NCI-H748 (cell line): ENCODE data around the gene PIR.
A peak's percentile ranks its signal among the peaks of the same experiment; 100 is the strongest.

Experiments used
- DNase-seq: peaks from one replicate; lab custom pipeline; 2025; ENCODE audit not compliant: unreplicated experiment; lab: John Stamatoyannopoulos, UW

Gene PIR

DNA sequence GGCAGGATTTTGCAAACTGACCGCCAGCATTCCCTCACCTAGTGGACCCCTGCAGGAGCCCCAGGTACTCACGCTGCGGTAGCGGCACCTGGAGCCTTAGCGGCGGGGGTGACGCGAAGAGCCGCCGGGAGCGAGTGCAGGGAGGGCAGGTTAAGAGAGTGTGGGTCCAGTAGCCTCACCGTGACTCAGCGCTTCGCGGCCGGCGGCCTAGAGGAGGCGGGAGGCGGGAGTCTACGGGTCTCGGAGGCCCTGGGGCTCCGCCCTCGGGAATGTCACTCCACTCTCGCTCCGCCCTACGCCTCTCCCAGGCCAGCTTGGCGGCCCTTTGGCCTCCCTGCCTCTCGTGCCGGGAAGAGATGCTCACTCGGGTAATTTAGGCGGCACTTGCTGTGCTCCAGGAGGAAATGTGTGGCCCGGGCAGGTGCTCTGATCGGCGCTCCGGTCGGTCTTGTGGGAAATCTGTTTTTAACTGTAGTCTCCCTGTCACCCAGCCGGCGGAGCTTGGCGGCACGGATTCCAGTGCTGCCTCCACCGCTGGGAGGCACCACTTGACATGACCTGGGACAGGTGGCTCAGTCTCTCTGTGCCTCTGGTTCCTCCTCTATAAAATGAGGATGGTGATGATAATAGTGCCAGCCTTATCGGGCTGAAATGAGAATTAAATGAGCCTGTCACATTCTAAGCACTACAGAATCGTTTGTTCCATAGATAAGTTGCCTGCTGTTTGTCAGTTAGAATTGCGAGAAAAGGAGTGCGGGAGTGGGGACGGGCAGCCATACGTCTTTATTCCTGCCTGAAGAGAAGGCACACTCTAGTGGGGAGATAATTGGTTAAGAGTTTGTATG, at the start of gene PIR:
PIR (minus strand) TSS at position 216 of the 845 bp plus-strand sequence. CDS start 2,076 bp downstream, outside the sequence.
- DNase-seq, result peak; percentile 94

DNA sequence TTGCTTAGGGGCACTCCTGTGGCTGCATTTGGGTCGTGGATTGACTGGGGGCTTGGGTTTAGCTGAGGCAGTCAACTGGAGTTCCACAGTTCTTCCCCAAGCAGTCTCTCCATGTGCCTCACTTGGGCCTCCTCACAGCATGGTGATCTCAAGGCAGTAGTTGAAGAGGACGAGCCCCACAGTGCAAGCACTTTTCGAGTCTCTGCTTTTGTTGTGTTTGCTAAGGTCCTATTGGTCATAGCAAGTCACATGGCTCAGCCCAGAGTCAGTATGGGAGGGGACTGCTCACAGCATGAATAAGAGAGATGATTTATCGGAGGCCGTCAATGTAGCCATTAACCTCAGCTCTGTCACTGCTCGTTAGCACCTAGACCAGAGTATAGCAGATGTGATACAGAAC, 37.2 kb upstream of the PIR start:
- no peak for DNase-seq

DNA sequence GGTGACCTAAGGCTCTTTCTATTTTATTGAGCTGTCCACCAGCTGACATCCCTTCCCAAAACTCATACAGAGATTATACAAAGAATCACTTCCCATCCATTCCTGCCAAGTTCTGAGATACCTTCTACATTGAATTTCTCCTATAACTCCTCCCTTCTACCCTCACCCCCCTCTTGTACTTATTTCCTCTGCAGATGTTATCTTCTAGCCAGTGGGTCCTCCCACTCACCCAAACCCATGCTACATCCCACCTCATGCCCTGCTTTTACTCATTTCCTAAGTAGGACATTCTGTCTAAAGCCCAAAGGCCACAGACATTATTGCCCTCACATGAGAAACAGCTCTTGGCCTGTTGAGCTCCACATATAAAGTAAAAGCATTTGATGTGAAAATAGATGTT, 36.0 kb upstream of the PIR start:
- no peak for DNase-seq

DNA sequence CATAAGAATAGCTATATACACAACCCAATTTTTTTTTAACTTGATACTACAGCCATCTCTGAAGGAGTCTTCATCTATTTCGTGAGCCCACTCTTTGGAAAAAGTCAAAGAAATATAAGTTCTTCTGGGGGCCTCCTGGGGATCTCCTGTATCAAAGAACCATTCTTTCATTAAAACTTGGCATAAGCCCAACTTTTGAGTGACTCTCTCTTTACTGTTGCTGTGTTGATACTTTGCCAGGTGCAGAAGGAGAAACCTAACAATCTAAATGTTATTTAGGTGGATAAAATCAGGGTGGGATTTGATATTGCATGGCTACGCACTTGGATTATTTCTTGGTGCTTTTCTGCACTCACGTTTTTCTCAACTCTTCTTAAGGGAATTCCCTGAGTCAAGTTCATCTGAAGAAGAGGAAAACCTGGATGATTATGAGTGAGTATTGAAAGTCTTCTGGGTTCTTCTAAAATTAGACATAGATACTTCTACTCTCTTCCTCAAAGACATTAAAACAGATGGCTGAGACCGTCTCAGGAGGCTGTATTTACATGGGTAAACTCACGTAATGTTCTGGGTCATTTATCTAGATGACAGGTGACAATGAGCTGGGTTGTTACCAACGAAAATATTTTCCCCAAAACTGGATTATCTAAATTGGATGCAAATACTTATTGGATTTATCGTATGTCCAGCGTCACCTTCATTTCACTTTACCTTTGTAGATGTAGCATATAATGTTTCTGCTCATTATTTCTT, 32.7 kb upstream of the PIR start:
- peak; percentile 86 for DNase-seq

DNA sequence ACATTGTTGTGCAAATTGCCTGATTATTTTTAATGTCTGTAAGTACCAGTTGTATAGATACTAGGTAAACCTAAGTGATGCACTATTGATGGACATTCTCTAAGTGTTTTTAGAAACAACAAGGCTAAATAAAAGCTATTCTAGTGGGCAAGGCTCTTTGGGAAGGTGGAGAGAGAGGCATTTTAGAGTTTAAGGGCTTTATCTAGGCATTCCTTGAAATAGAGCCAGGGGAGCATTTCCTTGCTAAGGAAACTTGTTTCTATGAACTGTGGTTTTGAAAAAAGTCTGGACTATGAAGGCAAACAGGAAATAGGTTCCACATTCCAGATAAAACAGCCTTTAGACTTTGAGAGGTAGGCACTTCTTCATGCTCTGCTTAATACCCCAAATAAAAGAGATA, 31.3 kb upstream of the PIR start:
- peak; percentile 28 for DNase-seq

DNA sequence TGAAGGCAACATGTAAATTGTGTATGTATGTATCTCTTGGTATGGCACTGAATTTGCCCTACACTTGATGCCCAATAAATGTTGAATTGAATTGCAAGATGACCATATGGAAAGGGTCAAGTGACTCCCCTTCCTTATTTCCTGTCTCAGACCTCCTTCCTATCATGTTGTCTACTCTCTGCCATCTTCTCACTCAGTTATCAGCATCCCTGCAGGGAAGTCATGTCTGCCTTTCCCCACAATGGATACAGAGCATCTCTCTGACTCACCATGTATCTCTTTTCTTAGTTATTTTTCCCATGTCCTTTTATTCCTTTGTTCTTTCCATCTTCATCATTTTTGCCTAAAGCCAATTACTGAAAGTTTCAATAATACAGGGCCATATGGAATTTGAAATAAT, 30.0 kb upstream of the PIR start:
- no peak for DNase-seq

DNA sequence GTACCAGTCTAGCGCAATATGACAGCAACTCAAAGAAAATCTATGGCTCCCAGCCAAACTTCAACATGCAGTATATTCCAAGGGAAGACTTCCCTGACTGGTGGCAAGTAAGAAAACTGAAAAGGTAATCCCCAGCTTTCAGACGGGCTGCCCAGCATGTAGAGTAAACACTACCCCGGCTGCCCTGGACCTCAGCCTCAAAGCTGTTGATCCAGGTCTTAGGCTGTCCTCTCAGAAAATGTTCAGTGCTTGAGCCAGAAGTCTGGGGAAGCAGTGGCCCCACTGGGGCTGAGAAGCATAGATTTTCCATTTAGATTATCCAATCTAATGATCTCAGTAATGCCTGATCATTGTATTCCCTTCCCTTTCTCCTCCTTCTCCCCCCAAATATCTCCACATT, 29.3 kb upstream of the PIR start:
- no peak for DNase-seq

DNA sequence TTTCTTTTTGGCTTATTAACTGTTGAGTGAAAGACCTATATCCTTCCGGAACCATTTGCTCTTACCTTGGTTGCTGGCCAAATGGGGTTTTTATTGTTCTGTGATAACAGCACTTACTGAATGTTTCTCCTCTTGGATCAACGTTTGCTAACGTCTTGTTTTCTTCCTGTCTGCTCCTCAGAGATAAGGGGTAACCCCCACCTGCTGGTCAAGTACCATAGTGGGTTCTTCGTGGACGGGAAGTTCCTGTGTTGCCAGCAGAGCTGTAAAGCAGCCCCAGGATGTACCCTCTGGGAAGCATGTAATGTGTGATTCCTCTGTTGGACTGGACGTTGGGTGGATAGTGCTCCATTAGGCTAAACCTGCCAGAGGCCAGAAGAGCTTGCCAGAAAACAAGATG, 22.8 kb upstream of the PIR start:
- DNase-seq, result no peak

DNA sequence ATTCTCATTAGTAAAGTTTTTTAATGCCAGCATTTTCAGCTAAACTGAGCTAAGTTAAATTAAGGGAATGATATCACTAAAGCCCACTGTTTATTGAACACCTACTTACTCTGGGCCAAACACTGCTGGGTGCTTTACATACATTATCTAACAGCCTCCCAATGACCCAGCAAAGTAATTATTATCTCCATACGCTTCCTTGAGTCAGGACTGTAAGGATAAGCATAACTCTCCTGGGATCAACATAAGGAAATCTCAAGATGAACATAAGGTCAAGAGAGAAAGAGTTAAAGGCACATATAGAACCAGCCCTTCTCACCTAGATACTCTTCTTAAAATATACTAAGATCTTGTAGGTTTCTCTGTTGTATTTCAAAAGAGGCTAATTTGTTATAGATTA, 21.1 kb upstream of the PIR start:
- DNase-seq, result no peak

DNA sequence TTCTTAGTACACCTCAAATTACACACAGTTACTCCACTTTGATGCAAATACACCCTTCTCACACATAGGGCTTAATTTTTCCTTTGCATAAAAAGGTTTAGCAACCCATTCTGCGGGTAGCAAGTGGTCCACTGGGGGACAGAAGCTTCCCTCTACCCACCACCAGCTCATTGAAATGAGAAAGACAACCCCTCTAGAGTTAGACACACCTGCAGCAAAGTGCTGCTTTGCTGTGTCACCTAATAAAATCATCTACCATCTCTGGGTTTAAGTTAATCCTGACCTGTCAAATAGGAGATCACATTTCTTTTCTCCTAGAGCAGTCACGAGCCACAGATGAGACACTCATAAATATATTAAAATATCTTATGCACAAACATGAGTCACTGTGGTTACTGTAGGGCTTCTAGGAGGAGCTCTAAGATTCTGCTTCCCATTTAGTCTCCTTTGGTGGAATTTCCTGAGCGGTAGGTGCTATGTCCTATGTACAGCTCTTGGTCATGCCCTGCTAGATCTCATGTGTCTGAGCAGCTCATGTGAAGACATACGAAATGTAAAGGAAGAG, 19.4 kb upstream of the PIR start:
- DNase-seq, result no peak

DNA sequence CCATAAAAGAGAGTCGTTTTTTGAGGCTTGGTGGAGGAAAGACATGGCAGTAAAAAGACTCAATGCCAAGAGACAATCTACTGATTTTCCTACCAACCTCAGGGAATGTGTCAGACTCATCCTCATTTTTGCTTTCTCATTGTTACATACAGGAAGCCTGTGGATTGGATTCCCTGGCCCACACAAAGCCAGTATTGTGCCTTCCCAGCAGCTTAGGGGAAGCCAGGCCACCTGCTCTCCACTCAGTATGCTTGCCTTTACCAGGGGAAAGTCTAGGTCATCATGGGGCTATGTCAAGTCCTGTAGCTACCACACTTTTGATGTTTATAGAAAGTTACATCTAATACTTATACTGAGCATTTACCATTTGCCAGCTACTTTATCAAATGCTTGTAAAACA, 18.4 kb upstream of the PIR start:
- DNase-seq, result peak; percentile 5

DNA sequence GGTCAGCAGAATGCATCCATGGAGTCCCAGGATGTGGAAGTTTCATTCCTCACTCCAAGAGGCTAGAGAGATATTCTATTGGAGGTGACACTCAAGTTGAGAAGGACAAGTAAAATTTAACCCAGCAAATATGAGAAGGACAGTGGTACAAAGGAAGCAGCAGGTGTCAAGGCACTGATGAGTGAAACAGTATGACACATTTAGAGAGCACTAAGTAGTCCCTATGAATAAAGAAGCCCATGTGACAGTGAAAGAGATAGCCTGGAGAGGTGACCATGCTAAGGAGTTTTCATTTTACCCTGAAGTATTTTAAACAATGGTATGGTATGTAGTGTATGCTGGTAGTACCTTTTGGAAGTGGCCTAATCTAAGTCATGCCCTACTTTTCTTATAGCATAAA, 16.7 kb upstream of the PIR start:
- no peak for DNase-seq

DNA sequence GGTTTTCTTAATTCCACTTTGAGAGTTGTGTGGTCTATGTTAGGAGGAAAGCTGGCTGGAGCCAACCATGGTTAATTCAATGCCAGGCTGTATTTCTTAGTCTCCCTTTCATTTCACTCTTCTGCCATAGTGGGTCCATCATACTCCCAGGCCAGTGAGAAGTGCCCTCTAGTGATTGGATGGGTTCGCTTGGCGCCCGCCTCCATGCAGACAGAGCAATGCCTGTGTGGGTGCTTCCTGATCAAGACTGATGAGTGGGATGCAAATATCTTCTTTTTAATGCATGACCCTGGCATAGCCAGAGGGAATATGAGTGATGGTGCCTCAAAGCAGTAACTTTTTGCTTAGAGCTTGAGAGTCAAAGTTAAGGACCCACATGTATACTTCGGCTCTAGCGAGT, 13.9 kb upstream of the PIR start:
- DNase-seq, result no peak

DNA sequence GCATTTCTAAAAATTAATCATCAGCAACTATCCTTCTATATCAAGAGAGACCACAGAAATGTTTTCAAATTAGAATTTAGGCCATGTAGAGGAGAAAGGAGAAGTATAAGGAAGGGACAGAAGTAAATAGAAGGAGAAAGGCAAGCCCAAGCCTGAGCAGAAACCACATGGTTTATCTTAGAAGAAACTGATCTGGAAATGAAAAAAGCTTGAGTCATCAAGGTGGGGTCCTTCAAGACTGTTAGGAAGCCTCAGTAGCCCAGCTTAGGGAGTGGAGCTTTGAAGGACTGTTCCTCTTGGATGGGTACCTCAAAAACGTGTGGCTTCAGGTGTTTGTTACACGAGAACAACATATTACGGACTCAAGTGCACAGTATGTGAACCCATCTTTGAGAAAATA, 12.0 kb upstream of the PIR start:
- DNase-seq, result no peak

DNA sequence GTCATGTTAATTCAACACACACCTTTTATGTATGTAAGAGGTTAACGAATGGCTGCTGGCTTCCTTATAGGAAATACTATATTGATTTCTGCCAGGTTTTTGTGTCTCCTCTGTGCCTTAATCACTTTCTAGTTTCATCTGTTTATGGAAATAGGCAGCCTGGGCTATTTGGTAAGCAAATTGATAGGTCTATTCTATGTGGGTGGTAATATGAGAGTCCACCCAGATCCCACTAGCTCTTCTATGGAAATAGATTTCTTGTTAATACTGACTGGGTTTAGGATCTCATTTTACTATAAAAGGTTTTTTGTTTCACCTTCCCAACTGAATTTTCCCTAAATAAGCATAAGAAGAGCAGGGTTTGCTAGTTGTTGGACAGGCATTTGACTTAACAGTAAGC, 11.5 kb upstream of the PIR start:
- DNase-seq, result no peak

DNA sequence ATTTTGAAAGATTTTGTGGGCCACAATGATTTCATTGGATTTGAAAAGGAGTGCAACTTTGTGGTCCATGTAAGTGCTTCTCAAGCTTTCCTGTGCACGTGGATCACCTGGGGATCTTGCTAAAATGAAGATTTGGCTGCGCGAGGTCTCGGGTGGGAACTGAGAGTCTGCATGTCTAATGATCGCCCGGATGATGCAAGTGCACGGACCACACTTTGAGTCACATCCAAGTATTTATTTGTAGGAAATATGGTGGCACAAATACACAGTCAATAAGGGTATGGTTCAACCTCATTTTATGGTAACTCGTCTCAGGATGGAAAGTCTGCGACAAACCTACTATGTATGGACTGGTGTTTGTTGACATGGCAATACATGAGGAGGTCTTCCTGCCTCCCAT, 8.4 kb upstream of the PIR start:
- no peak for DNase-seq

DNA sequence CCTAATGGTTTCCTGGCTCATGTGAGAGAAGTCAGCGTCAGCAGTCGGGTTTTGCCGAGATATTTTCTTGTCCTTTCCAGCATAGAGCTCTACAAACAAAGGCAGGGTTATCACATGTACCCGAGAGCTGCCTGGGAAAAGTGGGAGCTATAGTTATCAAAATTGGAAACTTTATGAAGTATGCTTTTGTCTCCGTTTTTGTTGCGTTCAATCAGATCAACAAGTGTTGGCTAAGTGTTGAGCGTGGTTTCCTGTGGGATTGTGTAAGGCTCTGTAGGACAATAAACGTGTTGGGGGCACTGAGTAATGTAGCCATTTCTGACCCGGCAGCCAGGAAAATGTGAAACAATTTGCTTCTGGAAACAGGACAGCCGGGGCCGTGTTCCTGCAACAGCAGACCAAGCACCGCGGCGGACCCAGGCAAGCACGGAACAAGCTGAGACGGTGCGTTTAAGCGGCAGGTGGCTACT, 7.4 kb upstream of the PIR start, which contains the start of gene BMX:
BMX (plus strand) TSS at position 311 of the 470 bp plus-strand sequence. CDS start 7,547 bp downstream, outside the sequence.
- DNase-seq, result no peak

DNA sequence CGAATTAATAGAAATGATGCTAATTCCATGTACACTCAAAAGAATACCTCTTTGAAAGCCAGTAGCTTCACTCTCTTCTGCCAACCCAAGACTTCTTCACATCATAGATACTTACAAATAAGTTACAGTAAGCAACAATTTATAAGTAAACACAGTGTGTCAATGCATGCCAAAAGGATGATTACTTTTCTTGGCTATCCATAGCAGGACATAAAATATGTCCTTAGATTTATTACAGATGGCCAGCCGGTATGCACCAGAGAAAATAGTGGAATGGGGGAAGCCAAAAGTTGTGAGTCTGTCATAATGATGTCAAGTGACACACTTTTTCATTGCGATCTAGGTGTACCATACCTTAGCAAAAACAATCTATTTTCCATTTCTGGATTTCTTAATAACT, 6.8 kb upstream of the PIR start:
- DNase-seq, result no peak

DNA sequence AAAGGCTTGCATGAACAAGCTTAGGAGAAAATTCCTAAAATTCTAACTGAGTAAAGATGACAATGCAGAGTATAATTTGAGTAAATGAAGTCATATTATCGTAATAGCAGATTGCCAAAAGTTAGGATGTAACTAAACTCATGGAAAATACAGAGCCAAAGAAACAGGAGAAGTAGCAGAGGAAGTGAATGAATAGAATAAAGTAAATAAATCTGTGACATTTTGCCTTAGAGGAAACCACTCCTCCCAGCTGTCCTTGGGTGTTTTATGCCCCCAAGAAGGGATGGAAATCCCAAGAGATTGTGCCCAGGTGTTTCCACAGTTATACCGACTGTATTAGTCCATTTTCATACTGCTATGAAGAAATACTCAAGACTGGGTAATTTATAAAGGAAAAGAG, 5.6 kb upstream of the PIR start:
- DNase-seq, result no peak

DNA sequence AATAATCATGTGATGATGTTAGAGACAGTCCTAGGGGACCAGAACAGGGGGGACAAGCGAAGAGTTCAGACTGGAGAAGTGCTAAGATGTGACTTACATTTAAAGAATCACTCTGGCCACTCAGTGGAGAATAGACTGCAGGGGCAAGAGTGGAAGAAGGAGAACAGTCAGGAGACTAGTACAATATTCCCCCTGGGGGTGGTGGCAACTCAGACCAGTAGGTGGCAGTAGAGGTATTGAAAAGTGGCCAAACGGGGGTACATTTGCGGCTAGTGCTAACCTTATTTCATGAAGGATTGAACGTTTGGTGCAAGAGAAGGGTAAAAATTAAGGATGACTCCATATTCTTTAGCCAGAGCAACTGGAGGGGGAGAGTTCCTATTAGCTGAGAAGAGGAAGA, 4.7 kb upstream of the PIR start:
- DNase-seq, result peak; percentile 58

DNA sequence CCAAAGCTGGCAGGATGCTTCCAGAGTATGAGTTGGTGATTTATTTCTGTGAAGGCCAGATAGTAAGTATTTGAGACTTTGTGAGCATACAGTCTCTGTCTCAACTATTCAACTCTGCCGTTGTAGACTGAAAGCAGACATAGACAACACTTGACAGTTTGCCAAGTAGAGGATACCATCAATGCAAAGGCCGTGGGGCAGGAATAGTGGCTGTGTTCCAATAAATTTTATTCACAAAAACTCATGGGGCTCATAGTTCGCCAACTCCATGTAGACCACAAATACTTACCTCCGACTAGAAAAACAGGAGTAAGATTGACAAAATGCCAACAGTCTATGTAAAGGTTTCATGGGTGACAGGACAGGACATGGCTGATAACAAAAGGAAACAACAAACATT, 3.7 kb upstream of the PIR start:
- DNase-seq, result no peak

DNA sequence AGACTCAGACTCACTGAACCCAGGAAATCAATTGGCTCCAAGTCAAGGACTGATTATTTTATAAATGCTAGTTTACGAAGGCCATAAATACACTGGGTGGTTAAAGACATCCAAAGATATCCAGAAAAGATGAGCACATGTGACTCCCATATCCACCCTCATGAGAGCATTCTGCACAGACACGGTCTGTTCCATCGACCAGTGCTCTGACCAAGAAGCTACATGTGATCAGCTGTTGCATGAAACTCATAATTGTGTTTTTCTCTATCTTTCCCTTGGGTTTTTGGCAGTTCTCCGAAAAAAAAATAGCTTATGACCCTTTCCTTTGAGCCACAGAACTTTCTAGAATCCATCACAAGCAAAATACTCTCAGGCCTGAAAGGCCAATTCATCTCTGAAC, 2.7 kb upstream of the PIR start:
- no peak for DNase-seq
